ENCODE measurements around the gene LSR.

Gene LSR

DNA sequence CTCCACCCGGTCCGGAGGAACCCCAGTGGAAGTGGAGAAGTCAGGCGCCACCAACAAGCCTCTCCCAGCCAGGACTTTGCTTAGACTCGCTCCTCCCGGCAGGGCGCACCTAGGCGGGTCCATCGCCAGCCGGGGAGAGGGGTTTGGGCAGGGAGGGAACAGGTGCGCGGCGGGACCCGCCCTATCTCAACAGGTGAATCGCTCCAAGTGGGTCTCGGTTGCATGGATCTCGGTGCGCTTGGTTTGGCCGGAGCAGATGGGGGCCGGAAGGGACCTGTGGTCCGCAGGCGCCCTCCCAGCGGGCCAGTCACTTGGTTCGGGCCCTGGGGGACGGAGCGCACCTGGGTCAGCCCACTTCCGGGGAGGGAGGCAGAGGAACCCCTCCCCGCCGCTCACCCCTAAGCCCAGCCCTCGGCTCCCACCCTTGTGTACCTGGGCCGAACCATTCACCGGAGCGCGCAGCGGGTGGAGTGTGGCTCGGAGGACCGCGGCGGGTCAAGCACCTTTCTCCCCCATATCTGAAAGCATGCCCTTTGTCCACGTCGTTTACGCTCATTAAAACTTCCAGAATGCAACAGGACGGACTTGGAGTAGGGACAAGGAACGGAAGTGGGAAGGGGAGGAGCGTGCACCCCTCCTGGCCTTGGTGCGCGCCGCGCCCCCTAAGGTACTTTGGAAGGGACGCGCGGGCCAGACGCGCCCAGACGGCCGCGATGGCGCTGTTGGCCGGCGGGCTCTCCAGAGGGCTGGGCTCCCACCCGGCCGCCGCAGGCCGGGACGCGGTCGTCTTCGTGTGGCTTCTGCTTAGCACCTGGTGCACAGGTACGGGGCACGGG lies at the start of gene LSR (continued):
- no peak for TF ChIP-seq ZNF214 (tag by site-specific recombination; IDR thresholded peaks at IDR 0.05; ENCODE audit: borderline replicate concordance)
- TF ChIP-seq ZNF37A (tag by site-specific recombination; IDR thresholded peaks at IDR 0.05): peak; percentile 31; the same call in 1 of the 2 replicates
- TF ChIP-seq ZNF660 (tag by site-specific recombination; IDR thresholded peaks at IDR 0.05): peak; percentile 87
- TF ChIP-seq, protein P1, sequence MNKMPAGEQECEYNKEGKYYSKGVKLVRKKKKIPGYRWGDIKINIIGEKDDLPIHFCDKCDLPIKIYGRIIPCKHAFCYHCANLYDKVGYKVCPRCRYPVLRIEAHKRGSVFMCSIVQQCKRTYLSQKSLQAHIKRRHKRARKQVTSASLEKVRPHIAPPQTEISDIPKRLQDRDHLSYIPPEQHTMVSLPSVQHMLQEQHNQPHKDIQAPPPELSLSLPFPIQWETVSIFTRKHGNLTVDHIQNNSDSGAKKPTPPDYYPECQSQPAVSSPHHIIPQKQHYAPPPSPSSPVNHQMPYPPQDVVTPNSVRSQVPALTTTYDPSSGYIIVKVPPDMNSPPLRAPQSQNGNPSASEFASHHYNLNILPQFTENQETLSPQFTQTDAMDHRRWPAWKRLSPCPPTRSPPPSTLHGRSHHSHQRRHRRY (tag by site-specific recombination; IDR thresholded peaks at IDR 0.05): peak; percentile 52; the same call in 1 of the 2 replicates
- no peak; the same call in 1 of the 2 replicates for TF ChIP-seq ZBTB6 (tag by site-specific recombination; IDR thresholded peaks at IDR 0.05)
- TF ChIP-seq ZNF664 (tag by site-specific recombination; IDR thresholded peaks at IDR 0.05): no peak; the same call in 1 of the 2 replicates
- TF ChIP-seq ZNF404 (tag by site-specific recombination; IDR thresholded peaks at IDR 0.05): no peak
- peak; percentile 85 for TF ChIP-seq WT1 (tag by site-specific recombination; IDR thresholded peaks at IDR 0.05)
- TF ChIP-seq, protein P2, sequence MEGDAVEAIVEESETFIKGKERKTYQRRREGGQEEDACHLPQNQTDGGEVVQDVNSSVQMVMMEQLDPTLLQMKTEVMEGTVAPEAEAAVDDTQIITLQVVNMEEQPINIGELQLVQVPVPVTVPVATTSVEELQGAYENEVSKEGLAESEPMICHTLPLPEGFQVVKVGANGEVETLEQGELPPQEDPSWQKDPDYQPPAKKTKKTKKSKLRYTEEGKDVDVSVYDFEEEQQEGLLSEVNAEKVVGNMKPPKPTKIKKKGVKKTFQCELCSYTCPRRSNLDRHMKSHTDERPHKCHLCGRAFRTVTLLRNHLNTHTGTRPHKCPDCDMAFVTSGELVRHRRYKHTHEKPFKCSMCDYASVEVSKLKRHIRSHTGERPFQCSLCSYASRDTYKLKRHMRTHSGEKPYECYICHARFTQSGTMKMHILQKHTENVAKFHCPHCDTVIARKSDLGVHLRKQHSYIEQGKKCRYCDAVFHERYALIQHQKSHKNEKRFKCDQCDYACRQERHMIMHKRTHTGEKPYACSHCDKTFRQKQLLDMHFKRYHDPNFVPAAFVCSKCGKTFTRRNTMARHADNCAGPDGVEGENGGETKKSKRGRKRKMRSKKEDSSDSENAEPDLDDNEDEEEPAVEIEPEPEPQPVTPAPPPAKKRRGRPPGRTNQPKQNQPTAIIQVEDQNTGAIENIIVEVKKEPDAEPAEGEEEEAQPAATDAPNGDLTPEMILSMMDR (tag by site-specific recombination; IDR thresholded peaks at IDR 0.05): peak; percentile 97
- TF ChIP-seq KLF8 (tag by site-specific recombination; IDR thresholded peaks at IDR 0.05): peak; percentile 99
- TF ChIP-seq ZNF785 (tag by site-specific recombination; IDR thresholded peaks at IDR 0.05): peak; percentile 94
- TF ChIP-seq ZBTB1 (tag by site-specific recombination; IDR thresholded peaks at IDR 0.05): 0 out of 2 replicates have a peak, but pooled peaks have one; percentile 9
- peak; percentile 93 for TF ChIP-seq KLF9 (tag by site-specific recombination; IDR thresholded peaks at IDR 0.05; ENCODE audit: low read depth)
- peak; percentile 89 for TF ChIP-seq ZSCAN23 (tag by site-specific recombination; IDR thresholded peaks at IDR 0.05)
- peak; percentile 97 for TF ChIP-seq ZBTB48 (tag by site-specific recombination; IDR thresholded peaks at IDR 0.05)
- TF ChIP-seq ZBTB7A (tag by site-specific recombination; IDR thresholded peaks at IDR 0.05; ENCODE audit: low read depth): peak; percentile 80
- peak; percentile 89 for TF ChIP-seq ZNF629 (tag by site-specific recombination; IDR thresholded peaks at IDR 0.05)
- TF ChIP-seq, protein P3, sequence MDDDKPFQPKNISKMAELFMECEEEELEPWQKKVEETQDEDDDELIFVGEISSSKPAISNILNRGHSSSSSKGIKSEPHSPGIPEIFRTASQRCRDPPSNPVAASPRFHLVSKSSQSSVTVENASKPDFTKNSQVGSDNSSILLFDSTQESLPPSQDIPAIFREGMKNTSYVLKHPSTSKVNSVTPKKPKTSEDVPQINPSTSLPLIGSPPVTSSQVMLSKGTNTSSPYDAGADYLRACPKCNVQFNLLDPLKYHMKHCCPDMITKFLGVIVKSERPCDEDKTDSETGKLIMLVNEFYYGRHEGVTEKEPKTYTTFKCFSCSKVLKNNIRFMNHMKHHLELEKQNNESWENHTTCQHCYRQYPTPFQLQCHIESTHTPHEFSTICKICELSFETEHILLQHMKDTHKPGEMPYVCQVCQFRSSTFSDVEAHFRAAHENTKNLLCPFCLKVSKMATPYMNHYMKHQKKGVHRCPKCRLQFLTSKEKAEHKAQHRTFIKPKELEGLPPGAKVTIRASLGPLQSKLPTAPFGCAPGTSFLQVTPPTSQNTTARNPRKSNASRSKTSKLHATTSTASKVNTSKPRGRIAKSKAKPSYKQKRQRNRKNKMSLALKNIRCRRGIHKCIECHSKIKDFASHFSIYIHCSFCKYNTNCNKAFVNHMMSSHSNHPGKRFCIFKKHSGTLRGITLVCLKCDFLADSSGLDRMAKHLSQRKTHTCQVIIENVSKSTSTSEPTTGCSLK (tag by site-specific recombination; IDR thresholded peaks at IDR 0.05): no peak
- TF ChIP-seq ZNF140 (tag by site-specific recombination; IDR thresholded peaks at IDR 0.05): no peak
- peak; percentile 56; the same call in 1 of the 2 replicates for TF ChIP-seq ZNF146 (tag by site-specific recombination; IDR thresholded peaks at IDR 0.05)
- TF ChIP-seq ZNF473 (tag by site-specific recombination; IDR thresholded peaks at IDR 0.05): no peak
- no peak for TF ChIP-seq ZNF311 (tag by site-specific recombination; IDR thresholded peaks at IDR 0.05; ENCODE audit: borderline replicate concordance)
- TF ChIP-seq ZNF623 (tag by site-specific recombination; IDR thresholded peaks at IDR 0.05): no peak; the same call in 1 of the 2 replicates
- peak; percentile 86 for TF ChIP-seq ZBTB17 (tag by site-specific recombination; IDR thresholded peaks at IDR 0.05)
- TF ChIP-seq, protein P4, sequence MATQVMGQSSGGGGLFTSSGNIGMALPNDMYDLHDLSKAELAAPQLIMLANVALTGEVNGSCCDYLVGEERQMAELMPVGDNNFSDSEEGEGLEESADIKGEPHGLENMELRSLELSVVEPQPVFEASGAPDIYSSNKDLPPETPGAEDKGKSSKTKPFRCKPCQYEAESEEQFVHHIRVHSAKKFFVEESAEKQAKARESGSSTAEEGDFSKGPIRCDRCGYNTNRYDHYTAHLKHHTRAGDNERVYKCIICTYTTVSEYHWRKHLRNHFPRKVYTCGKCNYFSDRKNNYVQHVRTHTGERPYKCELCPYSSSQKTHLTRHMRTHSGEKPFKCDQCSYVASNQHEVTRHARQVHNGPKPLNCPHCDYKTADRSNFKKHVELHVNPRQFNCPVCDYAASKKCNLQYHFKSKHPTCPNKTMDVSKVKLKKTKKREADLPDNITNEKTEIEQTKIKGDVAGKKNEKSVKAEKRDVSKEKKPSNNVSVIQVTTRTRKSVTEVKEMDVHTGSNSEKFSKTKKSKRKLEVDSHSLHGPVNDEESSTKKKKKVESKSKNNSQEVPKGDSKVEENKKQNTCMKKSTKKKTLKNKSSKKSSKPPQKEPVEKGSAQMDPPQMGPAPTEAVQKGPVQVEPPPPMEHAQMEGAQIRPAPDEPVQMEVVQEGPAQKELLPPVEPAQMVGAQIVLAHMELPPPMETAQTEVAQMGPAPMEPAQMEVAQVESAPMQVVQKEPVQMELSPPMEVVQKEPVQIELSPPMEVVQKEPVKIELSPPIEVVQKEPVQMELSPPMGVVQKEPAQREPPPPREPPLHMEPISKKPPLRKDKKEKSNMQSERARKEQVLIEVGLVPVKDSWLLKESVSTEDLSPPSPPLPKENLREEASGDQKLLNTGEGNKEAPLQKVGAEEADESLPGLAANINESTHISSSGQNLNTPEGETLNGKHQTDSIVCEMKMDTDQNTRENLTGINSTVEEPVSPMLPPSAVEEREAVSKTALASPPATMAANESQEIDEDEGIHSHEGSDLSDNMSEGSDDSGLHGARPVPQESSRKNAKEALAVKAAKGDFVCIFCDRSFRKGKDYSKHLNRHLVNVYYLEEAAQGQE (tag by site-specific recombination; IDR thresholded peaks at IDR 0.05): no peak; the same call in 1 of the 2 replicates
- no peak for TF ChIP-seq ZNF23 (tag by site-specific recombination; IDR thresholded peaks at IDR 0.05; ENCODE audit: borderline replicate concordance)
- no peak for TF ChIP-seq ZNF292 (tag by site-specific recombination; IDR thresholded peaks at IDR 0.05; ENCODE audit: borderline replicate concordance, low read depth)
- TF ChIP-seq ZNF169 (tag by site-specific recombination; IDR thresholded peaks at IDR 0.05): peak; percentile 83; the same call in 1 of the 2 replicates
- peak; percentile 89 for TF ChIP-seq ZNF423 (tag by site-specific recombination; IDR thresholded peaks at IDR 0.05)
